GM12801 (cell line): ENCODE data around the gene TMEM30B.

Experiments used
- TF ChIP-seq, protein P1 (sequence below): IDR thresholded peaks from one replicate; pipeline ENCODE4 v1.5.1; 2011; ENCODE audit warnings: control low read depth; ENCODE audit not compliant: insufficient read length; ENCODE audit errors: extremely low read depth

TMEM30B gene

DNA sequence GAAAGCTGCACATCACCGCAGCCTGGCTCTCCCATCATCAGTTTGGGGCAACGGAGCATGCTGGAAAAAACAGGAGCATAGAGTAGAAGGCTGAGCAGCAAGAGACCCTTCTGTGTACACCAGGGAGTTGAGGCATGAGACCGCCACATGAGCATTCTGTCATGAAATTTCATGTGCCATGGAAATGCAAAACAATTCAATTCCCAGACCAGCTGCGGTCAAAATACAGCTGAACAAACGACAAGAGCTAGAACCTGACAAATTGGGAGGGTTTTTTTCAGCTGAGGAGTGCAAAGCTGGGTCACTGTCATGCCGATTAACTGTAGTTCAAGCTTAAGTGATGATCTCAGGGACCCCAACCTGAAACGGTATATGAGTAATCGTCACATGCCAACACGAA lies 37.1 kb downstream of the TMEM30B start:
- TF ChIP-seq, protein P1, sequence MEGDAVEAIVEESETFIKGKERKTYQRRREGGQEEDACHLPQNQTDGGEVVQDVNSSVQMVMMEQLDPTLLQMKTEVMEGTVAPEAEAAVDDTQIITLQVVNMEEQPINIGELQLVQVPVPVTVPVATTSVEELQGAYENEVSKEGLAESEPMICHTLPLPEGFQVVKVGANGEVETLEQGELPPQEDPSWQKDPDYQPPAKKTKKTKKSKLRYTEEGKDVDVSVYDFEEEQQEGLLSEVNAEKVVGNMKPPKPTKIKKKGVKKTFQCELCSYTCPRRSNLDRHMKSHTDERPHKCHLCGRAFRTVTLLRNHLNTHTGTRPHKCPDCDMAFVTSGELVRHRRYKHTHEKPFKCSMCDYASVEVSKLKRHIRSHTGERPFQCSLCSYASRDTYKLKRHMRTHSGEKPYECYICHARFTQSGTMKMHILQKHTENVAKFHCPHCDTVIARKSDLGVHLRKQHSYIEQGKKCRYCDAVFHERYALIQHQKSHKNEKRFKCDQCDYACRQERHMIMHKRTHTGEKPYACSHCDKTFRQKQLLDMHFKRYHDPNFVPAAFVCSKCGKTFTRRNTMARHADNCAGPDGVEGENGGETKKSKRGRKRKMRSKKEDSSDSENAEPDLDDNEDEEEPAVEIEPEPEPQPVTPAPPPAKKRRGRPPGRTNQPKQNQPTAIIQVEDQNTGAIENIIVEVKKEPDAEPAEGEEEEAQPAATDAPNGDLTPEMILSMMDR, result no peak

GRCh38 chr14:61240206-61240605 lies 40.9 kb downstream of the TMEM30B start:
- TF ChIP-seq, protein P1, result no peak

- TF ChIP-seq, protein P1, result no peak
Observed at GRCh38 chr14:61238611-61239245, 42.4 kb downstream of the TMEM30B start.

DNA sequence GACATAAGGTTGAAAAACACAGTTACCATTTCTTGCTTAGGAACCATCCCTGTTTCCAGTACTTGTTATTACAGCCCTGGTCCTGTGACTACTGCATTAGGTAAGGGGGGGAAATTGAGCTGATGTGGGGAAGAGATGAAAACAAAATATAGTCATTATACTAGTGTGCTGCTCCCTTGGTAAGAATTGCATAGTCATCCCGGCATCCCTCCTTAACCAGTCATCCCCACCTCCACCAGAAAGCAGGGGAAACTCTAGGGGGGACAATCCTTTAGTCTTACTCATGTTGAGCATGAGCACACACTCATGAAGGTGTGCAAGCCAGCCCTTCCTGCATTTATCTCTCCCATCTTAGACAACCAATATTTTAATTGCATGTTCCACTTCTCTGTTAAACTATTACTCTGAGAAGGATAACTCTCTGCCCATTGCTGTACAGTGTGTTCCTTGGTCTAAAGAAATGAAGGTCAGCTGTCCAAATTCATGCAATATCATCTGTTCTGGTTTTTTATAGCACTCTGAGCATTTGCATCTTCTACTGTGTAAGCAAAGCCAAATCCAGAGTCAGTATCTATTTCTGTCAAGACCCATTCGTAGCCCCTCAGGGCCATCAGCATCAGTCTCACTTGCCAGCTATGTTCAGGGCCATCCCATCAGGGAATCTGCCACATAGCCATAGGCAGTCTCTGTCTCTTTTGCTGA lies 46.8 kb downstream of the TMEM30B start:
- TF ChIP-seq, protein P1, result no peak

GRCh38 chr14:61233436-61233956 lies 47.6 kb downstream of the TMEM30B start:
- TF ChIP-seq, protein P1, result no peak

GRCh38 chr14:61231810-61232209 lies 49.3 kb downstream of the TMEM30B start:
- TF ChIP-seq, protein P1, result no peak

DNA sequence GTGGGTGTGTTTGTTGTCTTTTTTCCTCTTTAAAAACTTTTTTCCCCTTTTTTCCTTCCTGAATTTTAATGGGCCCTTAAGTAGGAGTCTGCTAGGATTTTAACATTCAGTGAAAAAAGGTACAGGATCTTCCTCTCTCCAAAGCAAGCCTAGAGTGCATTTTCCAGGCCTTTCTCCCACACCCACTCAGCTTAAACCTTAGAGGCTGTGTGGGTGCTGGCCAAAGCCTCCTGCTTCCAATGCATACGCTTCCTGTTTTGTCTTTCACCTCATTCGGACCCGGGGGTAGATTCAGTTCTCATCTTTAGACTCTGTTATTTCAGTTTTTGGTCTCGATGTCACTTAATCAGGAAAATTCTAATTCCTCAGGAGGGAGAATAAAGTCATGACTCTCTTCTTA lies 51.2 kb downstream of the TMEM30B start:
- TF ChIP-seq, protein P1, result no peak
